ENCODE data around the gene RNPC3.

DNA sequence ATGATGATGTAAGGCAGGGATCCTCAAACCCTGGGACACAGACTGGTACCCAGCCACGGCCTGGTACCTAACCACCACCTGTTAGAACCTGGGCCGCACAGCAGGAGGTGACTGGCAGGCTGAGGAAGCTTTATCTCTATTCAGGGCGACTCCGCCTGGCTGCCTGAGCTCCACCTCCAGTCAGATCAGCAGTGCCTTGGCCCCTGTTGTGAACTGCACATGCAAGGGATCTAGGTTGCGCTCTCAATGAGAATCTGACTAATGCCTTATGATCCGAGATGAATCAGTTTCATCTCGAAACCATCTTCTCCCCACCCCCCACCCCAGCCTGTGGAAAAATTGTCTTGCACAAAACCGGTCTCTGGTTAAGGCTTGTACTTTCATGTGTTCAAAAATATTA lies 4.2 kb downstream of the RNPC3 start:
- TF ChIP-seq, protein P1, sequence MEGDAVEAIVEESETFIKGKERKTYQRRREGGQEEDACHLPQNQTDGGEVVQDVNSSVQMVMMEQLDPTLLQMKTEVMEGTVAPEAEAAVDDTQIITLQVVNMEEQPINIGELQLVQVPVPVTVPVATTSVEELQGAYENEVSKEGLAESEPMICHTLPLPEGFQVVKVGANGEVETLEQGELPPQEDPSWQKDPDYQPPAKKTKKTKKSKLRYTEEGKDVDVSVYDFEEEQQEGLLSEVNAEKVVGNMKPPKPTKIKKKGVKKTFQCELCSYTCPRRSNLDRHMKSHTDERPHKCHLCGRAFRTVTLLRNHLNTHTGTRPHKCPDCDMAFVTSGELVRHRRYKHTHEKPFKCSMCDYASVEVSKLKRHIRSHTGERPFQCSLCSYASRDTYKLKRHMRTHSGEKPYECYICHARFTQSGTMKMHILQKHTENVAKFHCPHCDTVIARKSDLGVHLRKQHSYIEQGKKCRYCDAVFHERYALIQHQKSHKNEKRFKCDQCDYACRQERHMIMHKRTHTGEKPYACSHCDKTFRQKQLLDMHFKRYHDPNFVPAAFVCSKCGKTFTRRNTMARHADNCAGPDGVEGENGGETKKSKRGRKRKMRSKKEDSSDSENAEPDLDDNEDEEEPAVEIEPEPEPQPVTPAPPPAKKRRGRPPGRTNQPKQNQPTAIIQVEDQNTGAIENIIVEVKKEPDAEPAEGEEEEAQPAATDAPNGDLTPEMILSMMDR (IDR thresholded peaks at IDR 0.05) = no peak
- TF ChIP-seq ZFX (IDR thresholded peaks at IDR 0.05; ENCODE audit: borderline replicate concordance) = no peak
